Spleen (tissue), 11 donors: ENCODE data around the gene SUDS3. TPM values are rescaled to one million over a fixed set of nuclear protein-coding genes. Genes with fewer than 3 reads are reported as not detected.
"Not testable (repeated sequence)": the region's sequence is repeated elsewhere in the genome, so short reads cannot be mapped to it uniquely, and the experiment has no call there.

ENCODE experiments used
- DNase-seq: peaks from one replicate; pipeline ENCODE4 v3.0.0-alpha.2; 2020
- H3K27ac ChIP-seq, 8 donors: fragments of 200-600 bp; sonication (generic) in 7 of 8; 1 replicate in 4 of 8; 2 replicates in 4 of 8; pipeline versions ENCODE4 v1.5.0 to v1.8.0; 2016 to 2021; ENCODE audit warnings: inconsistent platforms in 4 of 8, mild to moderate bottlenecking in 4 of 8, moderate library complexity in 1 of 8
- H3K27me3 ChIP-seq, 7 donors: fragments of 200-600 bp; sonication (generic) in 6 of 7; replicated peaks in 1 of 7; 1 replicate in 4 of 7; 2 replicates in 3 of 7; pipeline versions ENCODE4 v1.5.0 to v1.8.0; 2016 to 2021; ENCODE audit warnings: inconsistent platforms in 3 of 7, mild to moderate bottlenecking in 1 of 7
- H3K36me3 ChIP-seq, 6 donors: fragments of 200-600 bp; sonication (generic) in 5 of 6; 1 replicate in 4 of 6; 2 replicates in 2 of 6; pipeline versions ENCODE4 v1.5.0 to v1.8.0; 2016 to 2021; ENCODE audit warnings: inconsistent platforms in 2 of 6
- H3K4me1 ChIP-seq, 6 donors: fragments of 200-600 bp; sonication (generic) in 5 of 6; 1 replicate in 3 of 6; 2 replicates in 3 of 6; pipeline versions ENCODE4 v1.5.0 to v1.8.0; 2016 to 2021; ENCODE audit warnings: inconsistent platforms in 3 of 6
- H3K4me3 ChIP-seq, 8 donors: fragments of 200-600 bp; sonication (generic) in 7 of 8; 1 replicate in 4 of 8; 2 replicates in 4 of 8; pipeline versions ENCODE4 v1.5.0 to v1.8.0; 2016 to 2021; ENCODE audit warnings: inconsistent platforms in 4 of 8, mild to moderate bottlenecking in 4 of 8, moderate library complexity in 2 of 8
- H3K9me3 ChIP-seq, 8 donors: fragments of 200-600 bp; sonication (generic) in 7 of 8; 1 replicate in 4 of 8; 2 replicates in 4 of 8; pipeline versions ENCODE4 v1.5.0 to v1.8.0; 2016 to 2021; ENCODE audit warnings: inconsistent platforms in 4 of 8
- POLR2A ChIP-seq, 3 donors: fragments of 450-650 bp; IDR thresholded peaks; one replicate each; pipeline ENCODE4 v1.5.1; 2017; ENCODE audit warnings: antibody characterized with exemption in 3 of 3, mild to moderate bottlenecking in 1 of 3
- POLR2AphosphoS5 ChIP-seq, 3 donors: sonication (generic); formaldehyde crosslinking; IDR thresholded peaks; one replicate each; pipeline ENCODE4 v1.5.1; 2017; ENCODE audit warnings: antibody characterized with exemption in 3 of 3
- WGBS, 5 donors: extraction: QIAGEN DNeasy Blood & Tissue Kit in 3 of 5; methylation state at CpG; one replicate each; pipeline versions ENCODE4 v1.1.5 to v1.1.7; 2013 to 2018; 5-methylcytosine and 5-hydroxymethylcytosine counted together
- intact Hi-C: fragments of 100-400 bp; cut with DNase I; formaldehyde crosslinking; loops from one replicate; pipeline ENCODE4 v1.15.0; 2023; ENCODE audit warnings: low total_unique reads
- polyA plus RNA-seq, 3 donors: library from polyadenylated mRNA; stranded (reverse); fragments of 200-250 nt; gene quantifications; one replicate each; pipeline ENCODE4 v1.2.1, GENCODE V29; 2013
- total RNA-seq, 7 donors: library from RNA; depleted of rRNA in 3 of 7; stranded (reverse); fragments of >200 nt in 3 of 7; fragmentation: NEBNext Ultra II Directional in 4 of 7; extraction: Animal tissue kit (Norgen Biotek cat#: 25700) in 4 of 7; gene quantifications; one replicate each; pipeline versions ENCODE4 v1.1.0 to v1.2.1, GENCODE V29; 2016 to 2021
- TF ChIP-seq, protein P1 (sequence below), 11 experiments: fragments of 200-600 bp in 7 of 11; fragments of 450-650 bp in 4 of 11; sonication (generic) in 4 of 11; IDR thresholded peaks in 8 of 11; conservative IDR thresholded peaks in 3 of 11; 1 replicate in 7 of 11; 2 replicates in 4 of 11; pipeline versions ENCODE4 v1.4.0 to v1.8.0; 2016 to 2021; ENCODE audit warnings: antibody characterized with exemption in 11 of 11, inconsistent platforms in 4 of 11, mild to moderate bottlenecking in 1 of 11
- donor health status: healthy with polysubstance abuse.
- donor health status: DM: no; HTN: no; CAD: no; lungs with moderate emphysema.
- donor health status: DM: no; HTN: no; CAD: no.
- donor health status: Bipolar disorder and iron deficiency.
- donor health status: healthy.
- donor health status: DM: no; HTN: no; CAD: no.
- donor health status: DM: yes; HTN: yes; CAD: no.

Gene SUDS3
- total and polyA plus RNA-seq, 10 donors = 8.3 to 90.9 (median 28.3) TPM

DNA sequence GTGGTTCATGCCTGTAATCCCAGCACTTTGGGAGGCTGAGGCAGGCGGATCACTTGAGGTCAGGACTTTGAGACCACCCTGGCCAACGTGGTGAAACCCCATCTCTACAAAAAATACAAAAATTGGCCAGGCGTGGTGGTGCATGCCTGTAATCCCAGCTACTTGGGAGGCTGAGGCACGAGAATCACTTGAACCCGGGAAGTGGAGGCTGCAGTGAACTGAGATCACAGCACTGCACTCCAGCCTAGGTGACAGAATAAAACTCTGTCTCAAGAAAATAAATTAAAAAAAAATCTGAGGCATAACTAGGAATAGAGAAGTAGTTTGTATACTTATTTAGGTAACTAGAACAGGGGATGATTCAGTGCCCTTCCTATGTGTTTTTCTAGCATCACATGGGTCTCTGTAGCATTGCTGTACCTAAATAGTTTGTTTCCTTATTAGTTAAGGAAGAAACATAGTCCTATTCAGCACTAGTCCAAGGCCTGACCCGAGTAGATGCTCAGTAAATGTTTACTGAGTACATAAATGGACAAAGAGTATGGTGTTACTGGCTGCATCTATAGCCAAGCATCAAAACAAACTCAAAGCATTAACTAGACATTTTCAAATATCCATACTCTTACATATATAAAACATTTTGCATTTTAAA is 25.3 kb upstream of the SUDS3 start:
- Histone ChIP-seq H3K27me3 (no peaks in the 10 kb centered on the region), H3K4me3 (no peak overlapping the region), H3K9me3 (peaks cover 0 to 8% (median 6%) of the 10 kb centered on the region in 8 donors), H3K4me1 (peaks cover 5 to 58% (median 32%) of the 10 kb centered on the region in 6 donors), H3K36me3 (peaks cover 0 to 10% (median 3%) of the 10 kb centered on the region in 6 donors), H3K27ac (no peak overlapping the region)
- DNase-seq = no peak
- WGBS, 5 donors = 90 to 95% (median 91%) methylated on average over 6 of the region's 6 CpGs
- no peak for TF ChIP-seq POLR2A (IDR thresholded peaks at IDR 0.05)
- TF ChIP-seq, protein P1, sequence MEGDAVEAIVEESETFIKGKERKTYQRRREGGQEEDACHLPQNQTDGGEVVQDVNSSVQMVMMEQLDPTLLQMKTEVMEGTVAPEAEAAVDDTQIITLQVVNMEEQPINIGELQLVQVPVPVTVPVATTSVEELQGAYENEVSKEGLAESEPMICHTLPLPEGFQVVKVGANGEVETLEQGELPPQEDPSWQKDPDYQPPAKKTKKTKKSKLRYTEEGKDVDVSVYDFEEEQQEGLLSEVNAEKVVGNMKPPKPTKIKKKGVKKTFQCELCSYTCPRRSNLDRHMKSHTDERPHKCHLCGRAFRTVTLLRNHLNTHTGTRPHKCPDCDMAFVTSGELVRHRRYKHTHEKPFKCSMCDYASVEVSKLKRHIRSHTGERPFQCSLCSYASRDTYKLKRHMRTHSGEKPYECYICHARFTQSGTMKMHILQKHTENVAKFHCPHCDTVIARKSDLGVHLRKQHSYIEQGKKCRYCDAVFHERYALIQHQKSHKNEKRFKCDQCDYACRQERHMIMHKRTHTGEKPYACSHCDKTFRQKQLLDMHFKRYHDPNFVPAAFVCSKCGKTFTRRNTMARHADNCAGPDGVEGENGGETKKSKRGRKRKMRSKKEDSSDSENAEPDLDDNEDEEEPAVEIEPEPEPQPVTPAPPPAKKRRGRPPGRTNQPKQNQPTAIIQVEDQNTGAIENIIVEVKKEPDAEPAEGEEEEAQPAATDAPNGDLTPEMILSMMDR (IDR thresholded peaks at IDR 0.05 in 8 of 11, conservative IDR thresholded peaks at IDR 0.05 in 3 of 11) = no peak
- intact Hi-C loops = no loop called here

DNA sequence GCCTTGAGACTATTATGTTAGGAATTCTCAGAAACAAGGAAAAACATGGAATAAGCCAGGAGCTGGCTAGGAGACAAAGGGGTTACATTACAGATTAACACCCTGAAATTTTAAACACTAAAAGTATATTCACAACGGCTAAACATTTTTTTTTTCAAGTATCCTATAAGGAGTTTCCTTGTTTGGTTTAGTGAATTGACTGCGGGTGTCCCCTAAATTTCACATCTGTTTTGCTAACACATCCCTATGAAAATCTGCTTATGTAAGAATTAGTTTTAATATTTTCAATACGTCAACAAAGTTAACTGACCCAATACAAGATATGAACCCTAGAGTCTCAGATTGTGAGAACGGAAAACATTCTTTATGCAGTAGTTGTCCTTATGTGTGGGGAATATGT is 22.6 kb upstream of the SUDS3 start:
- Histone ChIP-seq H3K4me3 (no peak overlapping the region), H3K27ac (no peak overlapping the region), H3K36me3 (peaks cover 0 to 10% (median 3%) of the 10 kb centered on the region in 6 donors), H3K27me3 (no peaks in the 10 kb centered on the region), H3K4me1 (peaks cover 5 to 64% (median 40%) of the 10 kb centered on the region in 6 donors), H3K9me3 (peaks cover 0 to 8% (median 6%) of the 10 kb centered on the region in 8 donors)
- DNase-seq = no peak
- WGBS, 5 donors = 86 to 97% (median 88%) methylated on average over 4 of the region's 4 CpGs
- TF ChIP-seq, protein P1 (IDR thresholded peaks at IDR 0.05 in 8 of 11, conservative IDR thresholded peaks at IDR 0.05 in 3 of 11) = no peak
- TF ChIP-seq POLR2A (IDR thresholded peaks at IDR 0.05) (no peak), POLR2AphosphoS5 (IDR thresholded peaks at IDR 0.05) (no peak)
- intact Hi-C loops = no loop called here

DNA sequence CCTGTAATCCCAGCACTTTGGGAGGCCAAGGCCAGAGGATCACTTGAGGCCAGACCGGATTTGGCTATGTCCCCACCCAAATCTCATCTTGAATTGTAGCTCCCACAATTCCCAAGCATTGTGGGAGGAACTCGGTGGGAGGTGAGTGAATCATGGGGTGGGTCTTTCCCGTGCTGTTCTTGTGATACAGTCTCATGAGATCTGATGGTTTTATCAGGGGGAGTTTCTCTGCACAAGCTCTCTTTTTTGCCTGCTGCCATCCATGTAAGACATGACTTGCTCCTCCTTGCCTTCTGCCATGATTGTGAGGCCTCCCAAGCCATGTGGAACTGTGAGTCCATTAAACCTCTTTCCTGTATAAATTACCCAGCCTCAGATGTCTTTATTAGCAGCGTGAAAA is 21.9 kb upstream of the SUDS3 start:
- H3K27me3 ChIP-seq, H3K27ac ChIP-seq, intact Hi-C loops, H3K36me3 ChIP-seq, DNase-seq, H3K4me3 ChIP-seq, H3K9me3 ChIP-seq: not testable (repeated sequence)
- H3K4me1 ChIP-seq = peaks cover 5 to 71% (median 47%) of the 10 kb centered on the region in 6 donors
- WGBS, 5 donors = 81 to 89% (median 88%) methylated on average over 4 of the region's 4 CpGs

DNA sequence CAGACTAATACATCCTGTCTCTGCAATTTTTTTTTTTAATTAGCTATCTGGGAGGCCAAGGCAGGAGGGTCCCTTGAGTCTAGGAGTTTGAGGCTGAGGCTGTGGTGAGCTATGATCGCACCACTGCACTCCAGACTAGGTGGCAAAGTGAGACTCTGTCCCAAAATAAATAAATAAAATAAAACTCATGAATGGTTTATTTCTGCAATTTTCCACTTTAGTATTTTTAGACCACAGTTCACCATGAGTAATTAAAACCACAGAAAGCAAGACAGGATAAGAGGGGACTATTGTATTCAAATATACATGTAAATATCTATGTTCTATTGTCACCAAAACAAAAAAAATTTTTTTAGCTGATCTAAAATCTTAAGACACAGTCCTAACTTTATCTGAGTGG is 21.5 kb upstream of the SUDS3 start:
- Histone ChIP-seq H3K4me3 (no peak overlapping the region), H3K27me3 (no peaks in the 10 kb centered on the region), H3K27ac (no peak overlapping the region), H3K4me1 (peaks cover 5 to 75% (median 51%) of the 10 kb centered on the region in 6 donors), H3K36me3 (peaks cover 0 to 10% (median 3%) of the 10 kb centered on the region in 6 donors), H3K9me3 (peaks cover 0 to 8% (median 6%) of the 10 kb centered on the region in 8 donors)
- TF ChIP-seq, protein P1 (IDR thresholded peaks at IDR 0.05 in 8 of 11, conservative IDR thresholded peaks at IDR 0.05 in 3 of 11) = no peak
- TF ChIP-seq POLR2A (IDR thresholded peaks at IDR 0.05) (no peak), POLR2AphosphoS5 (IDR thresholded peaks at IDR 0.05) (no peak)
- WGBS, 5 donors = 53 to 80% (median 74%) methylated on average over 1 of the region's 1 CpG
- no peak for DNase-seq
- intact Hi-C loops = no loop called here
